GM10847 (cell line): ENCODE results near the gene COMMD1.

Source experiments
- POLR2A ChIP-seq: IDR thresholded peaks from 2 replicates; pipeline ENCODE4 v1.6.1; 2011; ENCODE audit not compliant: insufficient read length; ENCODE audit errors: extremely low read depth

Gene COMMD1

DNA sequence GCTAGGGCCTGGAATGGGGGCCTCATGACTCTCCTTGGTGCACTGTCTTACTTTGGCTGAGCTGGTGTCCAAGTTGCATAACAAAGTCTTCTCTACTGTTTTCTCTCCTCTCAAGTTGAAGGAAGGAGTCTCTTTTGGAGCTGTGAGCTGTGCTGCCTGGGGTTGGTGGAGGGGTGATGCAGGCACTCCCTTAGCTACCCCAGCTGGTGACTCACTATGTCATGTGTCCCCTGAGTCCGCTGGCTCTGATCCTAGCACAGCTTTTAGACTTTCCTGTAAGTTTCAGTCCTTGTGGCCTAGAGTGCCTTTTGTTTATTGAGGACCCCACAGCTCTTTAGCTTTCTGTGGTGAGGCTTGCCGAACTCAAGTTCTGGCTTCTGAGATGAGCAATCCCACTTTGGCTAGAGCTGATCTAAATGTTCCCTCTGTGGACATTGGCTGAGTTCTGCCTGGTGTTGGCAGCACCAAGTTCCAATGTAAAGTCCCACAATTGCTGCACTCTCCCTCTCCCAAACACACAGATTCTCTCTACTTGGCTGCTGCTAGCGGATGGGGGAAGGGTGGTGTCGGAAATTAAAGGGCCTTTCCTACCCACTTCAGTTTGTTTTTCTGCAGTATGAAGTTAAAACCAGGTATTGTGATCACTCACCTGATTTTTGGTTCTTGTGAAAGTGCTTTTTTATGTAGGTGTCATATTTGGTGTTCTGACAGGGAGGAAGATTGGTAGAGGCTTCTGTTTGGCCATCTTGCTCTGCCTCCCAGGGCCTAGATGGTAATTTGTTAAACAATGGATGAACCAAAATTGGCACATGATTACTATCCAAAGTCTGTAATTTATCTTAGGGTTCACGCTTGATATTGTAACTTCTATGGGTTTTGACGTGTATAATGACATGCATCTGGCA is 83.2 kb downstream of the COMMD1 start:
- TF ChIP-seq POLR2A: no peak

DNA sequence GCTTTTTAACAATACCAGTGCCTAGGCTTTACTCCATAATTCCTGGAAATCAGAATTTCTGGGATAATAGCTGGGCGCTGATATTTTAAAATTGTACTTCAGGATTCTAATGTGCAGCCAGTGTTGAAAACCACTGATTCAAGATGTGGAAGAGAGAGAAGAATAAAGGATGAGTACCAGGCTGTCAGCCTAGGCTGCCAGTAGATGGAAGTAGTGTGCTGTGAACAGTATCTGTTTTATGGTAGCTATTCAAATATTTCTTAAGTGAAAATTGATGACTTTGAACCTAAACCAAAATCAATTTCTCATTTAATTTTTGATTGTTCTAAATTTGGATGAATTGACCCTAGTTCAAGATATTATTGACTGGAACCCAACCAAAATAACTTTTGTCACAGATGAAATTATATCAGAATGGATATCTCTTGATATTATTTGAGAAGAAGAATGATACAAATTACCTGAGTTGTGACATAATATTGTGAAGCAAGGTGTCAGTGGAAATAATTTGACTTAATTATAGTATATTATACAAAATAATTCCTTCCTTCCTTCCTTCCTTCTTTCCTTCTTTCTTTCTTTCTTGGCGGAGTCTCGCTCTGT is 88.0 kb downstream of the COMMD1 start:
- TF ChIP-seq POLR2A: no peak

- no peak for TF ChIP-seq POLR2A
Measured at GRCh38 chr2:61994531-61994930, 89.1 kb downstream of the COMMD1 start.

DNA sequence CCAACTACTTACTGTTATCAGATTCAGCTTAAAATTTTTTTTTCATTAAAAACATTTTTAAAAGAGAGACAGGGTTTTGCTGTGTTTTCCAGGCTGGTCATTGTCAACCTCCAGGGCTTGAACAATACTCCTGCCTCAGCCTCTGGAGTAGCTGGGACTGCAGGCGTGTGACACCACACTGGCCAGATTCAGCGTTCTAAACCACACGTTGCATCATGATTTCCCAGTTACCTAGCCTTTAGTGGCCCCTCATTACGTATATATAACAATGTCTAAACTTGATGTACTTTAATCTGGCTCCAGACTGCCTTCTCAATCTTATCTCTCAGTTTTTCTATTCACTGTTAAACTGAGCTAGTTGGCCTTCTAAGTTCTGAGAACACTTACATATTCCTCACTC is 89.6 kb downstream of the COMMD1 start:
- TF ChIP-seq POLR2A: no peak

GRCh38 chr2:61995515-61995914 is 90.0 kb downstream of the COMMD1 start:
- no peak for TF ChIP-seq POLR2A

DNA sequence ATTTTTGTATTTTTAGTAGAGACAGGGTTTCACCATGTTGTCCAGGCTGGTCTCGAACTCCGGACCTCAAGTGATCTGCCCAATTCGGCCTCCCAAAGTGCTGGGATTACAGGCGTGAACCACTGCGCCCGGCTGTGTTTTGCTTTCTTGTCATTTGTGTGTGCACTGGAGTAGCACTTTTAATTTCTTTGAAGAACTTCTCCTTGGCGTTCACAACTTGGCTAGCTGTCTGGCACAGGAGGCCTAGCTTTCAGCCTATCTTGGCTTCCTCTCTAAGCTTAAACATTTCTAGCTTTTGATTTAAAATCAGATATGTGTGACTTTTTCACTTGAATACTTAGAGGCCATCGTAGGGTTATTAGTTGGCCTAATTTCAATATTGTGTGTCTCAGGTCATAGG is 93.0 kb downstream of the COMMD1 start:
- no peak for TF ChIP-seq POLR2A

DNA sequence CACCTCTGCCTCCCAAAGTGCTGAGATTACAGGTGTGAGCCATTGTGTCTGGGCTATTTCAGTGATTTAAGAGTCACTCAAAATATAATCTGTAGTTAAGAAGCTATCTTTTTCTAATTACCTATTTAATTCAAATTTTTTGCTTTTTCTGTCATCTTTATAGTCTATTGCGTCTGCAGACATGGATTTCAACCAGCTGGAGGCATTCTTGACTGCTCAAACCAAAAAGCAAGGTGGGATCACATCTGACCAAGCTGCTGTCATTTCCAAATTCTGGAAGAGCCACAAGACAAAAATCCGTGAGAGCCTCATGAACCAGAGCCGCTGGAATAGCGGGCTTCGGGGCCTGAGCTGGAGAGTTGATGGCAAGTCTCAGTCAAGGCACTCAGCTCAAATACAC is 95.1 kb downstream of the COMMD1 start:
- no peak for TF ChIP-seq POLR2A

GRCh38 chr2:62001431-62001830 is 96.0 kb downstream of the COMMD1 start:
- TF ChIP-seq POLR2A: no peak

DNA sequence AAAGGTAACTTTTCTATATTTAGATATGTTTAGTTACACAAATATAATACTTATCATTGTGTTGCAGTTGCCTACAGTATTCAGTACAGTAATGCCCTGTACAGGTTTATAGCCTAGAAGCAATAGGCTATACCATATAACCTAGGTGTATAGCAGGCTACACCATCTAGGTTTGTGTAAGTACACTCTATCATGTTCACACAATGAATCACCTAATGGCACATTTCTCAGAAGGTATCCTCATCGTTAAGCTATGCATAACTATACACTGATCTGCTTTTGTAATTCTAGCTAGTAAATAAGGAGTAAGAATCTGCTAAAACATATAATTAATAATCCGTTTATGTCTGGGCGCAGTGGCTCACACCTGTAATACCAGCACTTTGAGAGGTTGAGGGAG is 102.1 kb downstream of the COMMD1 start:
- no peak for TF ChIP-seq POLR2A

DNA sequence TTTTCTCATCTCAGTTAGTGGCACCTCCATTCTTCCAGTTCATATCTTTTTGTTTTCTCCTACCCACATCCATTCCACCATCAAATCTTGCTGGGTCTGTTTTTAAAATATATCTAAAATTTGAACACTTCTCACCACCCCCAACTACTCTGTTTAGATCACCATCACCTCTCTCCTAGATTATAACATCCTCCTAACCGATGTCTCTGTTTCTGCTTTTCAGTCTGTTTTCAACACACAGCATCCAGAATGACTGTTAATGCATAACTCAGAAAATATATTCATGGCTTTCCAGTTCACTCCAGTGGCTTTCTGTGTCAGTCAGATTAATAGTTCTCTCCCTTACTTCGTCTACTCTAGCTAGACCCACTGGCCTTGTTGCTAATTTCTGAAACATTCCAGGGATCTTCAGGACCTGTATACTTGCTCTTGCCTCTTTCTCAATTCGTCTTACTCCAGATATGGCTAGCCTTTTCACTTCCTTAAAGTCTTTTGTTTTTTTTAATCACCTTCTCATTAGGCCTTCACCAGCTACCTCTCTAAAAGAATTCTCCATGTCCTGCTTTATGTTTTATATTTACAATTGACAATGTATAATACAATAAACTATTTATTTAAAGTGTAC is 105.3 kb downstream of the COMMD1 start:
- TF ChIP-seq POLR2A: no peak

DNA sequence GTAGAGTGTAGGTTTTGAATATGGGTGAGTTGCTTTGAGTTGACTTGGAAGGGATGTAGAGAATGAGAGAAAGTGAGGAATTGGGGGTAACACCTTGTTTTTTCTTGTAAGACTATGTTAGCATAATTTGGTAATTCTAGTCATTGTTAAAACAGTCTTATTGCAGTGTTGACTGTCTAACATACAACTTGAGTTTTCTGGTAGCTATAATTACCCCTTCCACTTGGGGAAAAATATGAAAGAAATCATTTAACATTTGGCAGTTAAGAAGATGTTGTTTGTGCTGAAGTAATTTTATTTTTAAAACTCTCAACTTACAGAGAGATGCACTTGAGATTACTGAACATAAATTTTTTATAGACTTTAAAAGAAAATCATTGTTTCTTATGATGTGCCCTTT is 108.2 kb downstream of the COMMD1 start:
- TF ChIP-seq POLR2A: no peak

GRCh38 chr2:62014102-62014501 is 108.6 kb downstream of the COMMD1 start:
- TF ChIP-seq POLR2A: no peak

DNA sequence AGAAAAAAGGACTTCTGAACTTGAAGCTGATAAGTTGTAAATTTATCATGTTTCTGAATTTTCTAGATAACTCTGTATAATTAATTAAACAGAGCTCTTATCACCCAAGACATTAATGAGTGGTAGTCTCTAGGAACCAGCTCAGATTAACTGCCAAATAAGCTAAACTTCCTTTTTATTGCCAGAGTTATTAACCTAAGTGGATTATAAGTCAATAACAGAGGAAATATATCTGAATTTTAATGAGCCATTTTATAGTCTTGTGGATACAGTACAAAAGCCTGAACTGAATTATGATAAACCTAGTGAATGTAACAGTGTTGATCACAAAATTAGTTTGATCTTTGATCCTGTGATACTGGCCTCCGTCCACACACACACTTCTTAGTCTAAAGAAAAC is 111.5 kb downstream of the COMMD1 start:
- TF ChIP-seq POLR2A: no peak

- no peak for TF ChIP-seq POLR2A
Measured at GRCh38 chr2:62029910-62030309, 124.4 kb downstream of the COMMD1 start.

DNA sequence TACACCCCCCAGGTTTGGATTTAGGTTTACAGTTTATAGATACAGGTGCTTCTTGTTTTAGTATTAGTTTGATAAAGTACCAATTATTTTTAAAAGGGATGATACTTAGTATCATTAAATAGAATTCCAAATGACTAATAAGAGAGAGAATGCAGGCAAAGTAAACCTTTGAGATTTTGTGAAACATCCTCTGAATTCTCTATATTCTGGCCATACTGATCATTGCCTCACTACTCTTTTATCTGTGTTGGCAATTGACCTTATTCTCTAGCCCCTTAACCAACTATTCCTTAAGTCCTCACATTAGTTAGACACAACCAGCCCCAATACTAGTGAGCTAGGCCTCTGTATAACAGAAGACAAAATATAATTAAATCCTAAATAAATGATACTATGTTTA is 125.4 kb downstream of the COMMD1 start:
- TF ChIP-seq POLR2A: no peak

GRCh38 chr2:62032096-62032495 is 126.6 kb downstream of the COMMD1 start:
- TF ChIP-seq POLR2A: no peak
